Liver (tissue), 9 donors: ENCODE data around the gene PHTF2. TPM values are rescaled to one million over a fixed set of nuclear protein-coding genes. Genes with fewer than 3 reads are reported as not detected.

Source experiments
- DNase-seq: peaks from one replicate; pipeline ENCODE4 v3.0.0-alpha.2; 2017; ENCODE audit warnings: low spot score
- H3K27ac ChIP-seq, 2 donors: one replicate each; pipeline ENCODE4 v1.7.0; 2013; ENCODE audit warnings: inconsistent platforms in 2 of 2, low read length in 2 of 2, control low read depth in 1 of 2, low read depth in 1 of 2, mild to moderate bottlenecking in 1 of 2
- H3K27me3 ChIP-seq, 4 donors: one replicate each; pipeline versions ENCODE4 v1.6.1 to v1.7.0; 2013; ENCODE audit warnings: low read length in 3 of 4, inconsistent platforms in 1 of 4, mild to moderate bottlenecking in 1 of 4, moderate library complexity in 1 of 4; ENCODE audit not compliant: control insufficient read depth in 4 of 4, insufficient read depth in 4 of 4
- H3K36me3 ChIP-seq, 4 donors: one replicate each; pipeline versions ENCODE4 v1.6.1 to v1.7.0; 2013; ENCODE audit warnings: low read length in 3 of 4, mild to moderate bottlenecking in 3 of 4, low read depth in 1 of 4, moderate library complexity in 1 of 4; ENCODE audit not compliant: control insufficient read depth in 4 of 4, insufficient read depth in 3 of 4
- H3K4me1 ChIP-seq, 4 donors: one replicate each; pipeline versions ENCODE4 v1.6.1 to v1.7.0; 2013; ENCODE audit warnings: low read length in 3 of 4, mild to moderate bottlenecking in 3 of 4, moderate library complexity in 1 of 4; ENCODE audit not compliant: control insufficient read depth in 4 of 4, insufficient read depth in 4 of 4
- H3K4me3 ChIP-seq, 3 donors: one replicate each; pipeline versions ENCODE4 v1.6.1 to v1.7.0; 2013; ENCODE audit warnings: low read length in 3 of 3, control low read depth in 1 of 3, low read depth in 1 of 3, mild to moderate bottlenecking in 1 of 3
- H3K9ac ChIP-seq, 2 donors: one replicate each; pipeline ENCODE4 v1.7.0; 2013; ENCODE audit warnings: low read length in 2 of 2, mild to moderate bottlenecking in 2 of 2, moderate library complexity in 2 of 2, control low read depth in 1 of 2, low read depth in 1 of 2
- H3K9me3 ChIP-seq, 4 donors: one replicate each; pipeline versions ENCODE4 v1.6.1 to v1.7.0; 2013; ENCODE audit warnings: low read length in 3 of 4; ENCODE audit not compliant: control insufficient read depth in 4 of 4
- EGR1 ChIP-seq, 2 donors: IDR thresholded peaks; 2 replicates each; pipeline ENCODE4 v1.6.1; 2016 to 2018; ENCODE audit warnings: antibody characterized with exemption in 2 of 2, low read depth in 2 of 2
- FOXA1 ChIP-seq: IDR thresholded peaks from 2 replicates; pipeline ENCODE4 v1.6.1; 2016; ENCODE audit warnings: antibody characterized with exemption
- FOXA2 ChIP-seq: IDR thresholded peaks from 2 replicates; pipeline ENCODE4 v1.6.1; 2016; ENCODE audit warnings: antibody characterized with exemption
- GABPA ChIP-seq, 2 donors: IDR thresholded peaks in 1 of 2; conservative IDR thresholded peaks in 1 of 2; 2 replicates each; pipeline ENCODE4 v1.6.1; 2016; ENCODE audit warnings: antibody characterized with exemption in 2 of 2, mild to moderate bottlenecking in 1 of 2, moderate library complexity in 1 of 2
- HNF4A ChIP-seq, 2 donors: conservative IDR thresholded peaks; 2 replicates each; pipeline ENCODE4 v1.6.1; 2016; ENCODE audit warnings: antibody characterized with exemption in 2 of 2, mild to moderate bottlenecking in 2 of 2
- HNF4G ChIP-seq: IDR thresholded peaks from 2 replicates; pipeline ENCODE4 v1.6.1; 2016; ENCODE audit warnings: antibody characterized with exemption
- JUND ChIP-seq, 2 donors: IDR thresholded peaks; 2 replicates each; pipeline ENCODE4 v1.6.1; 2016; ENCODE audit warnings: antibody characterized with exemption in 2 of 2
- NR2F2 ChIP-seq: IDR thresholded peaks from 2 replicates; pipeline ENCODE4 v1.6.1; 2016; ENCODE audit warnings: antibody characterized with exemption
- RAD21 ChIP-seq, 2 donors: IDR thresholded peaks; 2 replicates each; pipeline ENCODE4 v1.6.1; 2016; ENCODE audit warnings: antibody characterized with exemption in 2 of 2, mild to moderate bottlenecking in 2 of 2
- SP1 ChIP-seq: IDR thresholded peaks from 2 replicates; pipeline ENCODE4 v1.6.1; 2018; ENCODE audit warnings: antibody characterized with exemption, mild to moderate bottlenecking
- YY1 ChIP-seq: IDR thresholded peaks from 2 replicates; pipeline ENCODE4 v1.6.1; 2016; ENCODE audit warnings: antibody characterized with exemption, mild to moderate bottlenecking
- WGBS: extraction: QIAGEN DNeasy Blood & Tissue Kit; methylation state at CpG from one replicate; pipeline ENCODE4 v1.1.7; 2013; 5-methylcytosine and 5-hydroxymethylcytosine counted together
- polyA plus RNA-seq, 2 donors: library from polyadenylated mRNA; stranded (reverse) in 1 of 2; unstranded in 1 of 2; fragments of 200-250 nt in 1 of 2; fragments of >200 nt in 1 of 2; fragmentation: Nextera tagmentation in 1 of 2; extraction: Ambion mirVana in 1 of 2; gene quantifications; one replicate each; pipeline versions ENCODE4 v1.2.1 to v1.2.3, GENCODE V29; 2013 to 2015
- total RNA-seq, 2 donors: library from RNA; depleted of rRNA; stranded (reverse); fragments of >200 nt; gene quantifications; one replicate each; pipeline ENCODE4 v1.2.3, GENCODE V29; 2014
- TF ChIP-seq, protein P1 (sequence below): IDR thresholded peaks from 2 replicates; pipeline ENCODE4 v1.6.1; 2016; ENCODE audit warnings: antibody characterized with exemption
- TF ChIP-seq, protein P2 (sequence below): IDR thresholded peaks from 2 replicates; pipeline ENCODE4 v1.6.1; 2016; ENCODE audit warnings: antibody characterized with exemption
- TF ChIP-seq, protein P3 (sequence below): fragments of 150-350 bp; IDR thresholded peaks from 2 replicates; pipeline ENCODE4 v1.5.1; 2017; ENCODE audit warnings: improper control_type of control experiment, low read depth, low read length; ENCODE audit not compliant: missing input control
- TF ChIP-seq, protein P4 (sequence below): IDR thresholded peaks from 2 replicates; pipeline ENCODE4 v1.6.1; 2016; ENCODE audit warnings: antibody characterized with exemption, mild to moderate bottlenecking
- donor health status: healthy.
- donor health status: healthy.
- donor health status: healthy.
- donor health status: healthy.
- donor health status: healthy.

Gene PHTF2
- total and polyA plus RNA-seq, 4 donors = 2.2 to 7.3 (median 4.7) TPM

DNA sequence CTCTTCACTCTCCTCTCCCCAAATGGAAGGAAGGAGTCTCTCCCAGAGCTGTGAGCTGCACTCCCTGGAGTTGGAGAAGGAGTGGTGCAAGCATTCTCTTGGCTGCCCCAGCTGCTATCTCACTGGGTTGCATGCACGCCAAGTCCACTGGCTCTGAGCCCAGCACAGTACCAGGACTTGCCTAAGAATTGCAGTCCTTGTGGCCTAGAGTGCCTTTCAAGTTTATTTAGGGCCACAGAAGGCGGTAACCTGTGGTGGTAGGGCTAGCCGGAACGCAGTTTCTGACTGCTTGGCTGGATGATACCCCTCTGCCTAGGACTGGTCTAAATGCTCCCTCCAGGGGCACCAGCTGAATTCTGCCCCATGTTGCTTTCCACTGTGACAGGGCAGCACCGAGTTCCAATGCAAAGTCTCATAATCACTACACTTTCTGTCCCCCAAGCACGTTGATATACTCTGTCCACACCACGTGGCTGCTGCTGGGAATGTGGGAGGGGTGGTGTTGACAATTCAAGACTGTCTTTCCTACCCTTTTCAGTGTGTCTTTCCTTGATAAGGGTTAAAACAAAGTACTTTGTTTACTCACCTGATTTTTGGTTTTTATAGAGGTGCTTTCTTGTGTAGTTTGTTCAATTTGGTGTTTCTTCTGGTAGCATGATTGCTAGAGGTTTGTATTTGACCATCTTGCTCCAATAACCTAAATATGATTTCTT lies 57.0 kb downstream of the PHTF2 start:
- no peaks in the 10 kb centered on the region for H3K4me1 ChIP-seq
- peaks cover 0 to 6% (median under 1%) of the 10 kb centered on the region in 4 donors for H3K9me3 ChIP-seq
- DNase-seq = no peak
- TF ChIP-seq HNF4A (conservative IDR thresholded peaks at IDR 0.05) (no peak), NR2F2 (no peak), YY1 (no peak), SP1 (no peak), FOXA2 (no peak), RAD21 (IDR thresholded peaks at IDR 0.05) (no peak), JUND (IDR thresholded peaks at IDR 0.05) (no peak), HNF4G (no peak), GABPA (IDR thresholded peaks at IDR 0.05 in 1 of 2, conservative IDR thresholded peaks at IDR 0.05 in 1 of 2) (no peak), EGR1 (IDR thresholded peaks at IDR 0.05; ENCODE audit: low read depth in 2 of 2) (no peak), FOXA1 (no peak)
- TF ChIP-seq, protein P1, sequence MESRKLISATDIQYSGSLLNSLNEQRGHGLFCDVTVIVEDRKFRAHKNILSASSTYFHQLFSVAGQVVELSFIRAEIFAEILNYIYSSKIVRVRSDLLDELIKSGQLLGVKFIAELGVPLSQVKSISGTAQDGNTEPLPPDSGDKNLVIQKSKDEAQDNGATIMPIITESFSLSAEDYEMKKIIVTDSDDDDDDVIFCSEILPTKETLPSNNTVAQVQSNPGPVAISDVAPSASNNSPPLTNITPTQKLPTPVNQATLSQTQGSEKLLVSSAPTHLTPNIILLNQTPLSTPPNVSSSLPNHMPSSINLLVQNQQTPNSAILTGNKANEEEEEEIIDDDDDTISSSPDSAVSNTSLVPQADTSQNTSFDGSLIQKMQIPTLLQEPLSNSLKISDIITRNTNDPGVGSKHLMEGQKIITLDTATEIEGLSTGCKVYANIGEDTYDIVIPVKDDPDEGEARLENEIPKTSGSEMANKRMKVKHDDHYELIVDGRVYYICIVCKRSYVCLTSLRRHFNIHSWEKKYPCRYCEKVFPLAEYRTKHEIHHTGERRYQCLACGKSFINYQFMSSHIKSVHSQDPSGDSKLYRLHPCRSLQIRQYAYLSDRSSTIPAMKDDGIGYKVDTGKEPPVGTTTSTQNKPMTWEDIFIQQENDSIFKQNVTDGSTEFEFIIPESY = no peak
- TF ChIP-seq, protein P2, sequence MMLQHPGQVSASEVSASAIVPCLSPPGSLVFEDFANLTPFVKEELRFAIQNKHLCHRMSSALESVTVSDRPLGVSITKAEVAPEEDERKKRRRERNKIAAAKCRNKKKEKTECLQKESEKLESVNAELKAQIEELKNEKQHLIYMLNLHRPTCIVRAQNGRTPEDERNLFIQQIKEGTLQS = no peak
- TF ChIP-seq, protein P3, sequence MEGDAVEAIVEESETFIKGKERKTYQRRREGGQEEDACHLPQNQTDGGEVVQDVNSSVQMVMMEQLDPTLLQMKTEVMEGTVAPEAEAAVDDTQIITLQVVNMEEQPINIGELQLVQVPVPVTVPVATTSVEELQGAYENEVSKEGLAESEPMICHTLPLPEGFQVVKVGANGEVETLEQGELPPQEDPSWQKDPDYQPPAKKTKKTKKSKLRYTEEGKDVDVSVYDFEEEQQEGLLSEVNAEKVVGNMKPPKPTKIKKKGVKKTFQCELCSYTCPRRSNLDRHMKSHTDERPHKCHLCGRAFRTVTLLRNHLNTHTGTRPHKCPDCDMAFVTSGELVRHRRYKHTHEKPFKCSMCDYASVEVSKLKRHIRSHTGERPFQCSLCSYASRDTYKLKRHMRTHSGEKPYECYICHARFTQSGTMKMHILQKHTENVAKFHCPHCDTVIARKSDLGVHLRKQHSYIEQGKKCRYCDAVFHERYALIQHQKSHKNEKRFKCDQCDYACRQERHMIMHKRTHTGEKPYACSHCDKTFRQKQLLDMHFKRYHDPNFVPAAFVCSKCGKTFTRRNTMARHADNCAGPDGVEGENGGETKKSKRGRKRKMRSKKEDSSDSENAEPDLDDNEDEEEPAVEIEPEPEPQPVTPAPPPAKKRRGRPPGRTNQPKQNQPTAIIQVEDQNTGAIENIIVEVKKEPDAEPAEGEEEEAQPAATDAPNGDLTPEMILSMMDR = no peak
- peaks cover 0 to 2% (median 2%) of the 10 kb centered on the region in 4 donors for H3K36me3 ChIP-seq
- H3K27ac ChIP-seq = no peak overlapping the region
- H3K4me3 ChIP-seq = no peak overlapping the region
- 85% methylated on average over 7 of the region's 7 CpGs for WGBS
- H3K9ac ChIP-seq = no peak overlapping the region
- H3K27me3 ChIP-seq = no peaks in the 10 kb centered on the region

DNA sequence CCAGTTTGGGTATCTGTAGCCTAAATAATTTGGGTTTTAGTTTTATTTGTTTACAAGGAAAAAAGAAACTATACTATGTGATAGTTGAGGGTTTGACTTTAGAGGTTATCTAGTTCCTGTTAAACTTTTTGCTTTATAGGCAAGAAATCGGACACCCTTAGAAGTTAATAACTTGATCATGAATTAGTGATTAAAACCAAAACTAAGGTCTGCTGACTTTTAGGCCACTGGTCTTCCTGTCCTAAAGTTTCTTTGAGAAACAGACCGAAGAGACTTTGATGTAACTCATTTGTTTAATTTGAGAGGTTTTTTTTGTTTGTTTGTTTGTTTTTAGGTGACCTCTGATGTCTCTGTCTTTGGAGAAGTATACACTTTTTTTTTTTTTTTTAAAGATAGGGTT lies 59.7 kb downstream of the PHTF2 start:
- H3K9ac ChIP-seq = no peak overlapping the region
- no peak overlapping the region for H3K27ac ChIP-seq
- TF ChIP-seq JUND (IDR thresholded peaks at IDR 0.05) (no peak), HNF4G (no peak), HNF4A (conservative IDR thresholded peaks at IDR 0.05) (no peak), FOXA1 (no peak), SP1 (no peak)
- TF ChIP-seq, protein P3 = no peak
- TF ChIP-seq, protein P4, sequence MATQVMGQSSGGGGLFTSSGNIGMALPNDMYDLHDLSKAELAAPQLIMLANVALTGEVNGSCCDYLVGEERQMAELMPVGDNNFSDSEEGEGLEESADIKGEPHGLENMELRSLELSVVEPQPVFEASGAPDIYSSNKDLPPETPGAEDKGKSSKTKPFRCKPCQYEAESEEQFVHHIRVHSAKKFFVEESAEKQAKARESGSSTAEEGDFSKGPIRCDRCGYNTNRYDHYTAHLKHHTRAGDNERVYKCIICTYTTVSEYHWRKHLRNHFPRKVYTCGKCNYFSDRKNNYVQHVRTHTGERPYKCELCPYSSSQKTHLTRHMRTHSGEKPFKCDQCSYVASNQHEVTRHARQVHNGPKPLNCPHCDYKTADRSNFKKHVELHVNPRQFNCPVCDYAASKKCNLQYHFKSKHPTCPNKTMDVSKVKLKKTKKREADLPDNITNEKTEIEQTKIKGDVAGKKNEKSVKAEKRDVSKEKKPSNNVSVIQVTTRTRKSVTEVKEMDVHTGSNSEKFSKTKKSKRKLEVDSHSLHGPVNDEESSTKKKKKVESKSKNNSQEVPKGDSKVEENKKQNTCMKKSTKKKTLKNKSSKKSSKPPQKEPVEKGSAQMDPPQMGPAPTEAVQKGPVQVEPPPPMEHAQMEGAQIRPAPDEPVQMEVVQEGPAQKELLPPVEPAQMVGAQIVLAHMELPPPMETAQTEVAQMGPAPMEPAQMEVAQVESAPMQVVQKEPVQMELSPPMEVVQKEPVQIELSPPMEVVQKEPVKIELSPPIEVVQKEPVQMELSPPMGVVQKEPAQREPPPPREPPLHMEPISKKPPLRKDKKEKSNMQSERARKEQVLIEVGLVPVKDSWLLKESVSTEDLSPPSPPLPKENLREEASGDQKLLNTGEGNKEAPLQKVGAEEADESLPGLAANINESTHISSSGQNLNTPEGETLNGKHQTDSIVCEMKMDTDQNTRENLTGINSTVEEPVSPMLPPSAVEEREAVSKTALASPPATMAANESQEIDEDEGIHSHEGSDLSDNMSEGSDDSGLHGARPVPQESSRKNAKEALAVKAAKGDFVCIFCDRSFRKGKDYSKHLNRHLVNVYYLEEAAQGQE = no peak
- no peaks in the 10 kb centered on the region for H3K27me3 ChIP-seq
- 50% methylated on average over 2 of the region's 2 CpGs for WGBS
- no peak for DNase-seq
- H3K9me3 ChIP-seq = peaks cover 0 to 6% (median under 1%) of the 10 kb centered on the region in 4 donors
- H3K36me3 ChIP-seq = peaks cover 0 to 2% (median 2%) of the 10 kb centered on the region in 4 donors
- no peak overlapping the region for H3K4me3 ChIP-seq
- H3K4me1 ChIP-seq = peaks cover 0 to 7% (median under 1%) of the 10 kb centered on the region in 4 donors
